GM12864 (cell line): Measurements from ENCODE around the gene RAP1GAP2.

Experiments used
- DNase-seq: peaks from one replicate; pipeline ENCODE4 v3.0.0-alpha.2; 2011; ENCODE audit warnings: low read depth
- H3K4me3 ChIP-seq: 2 replicates; pipeline ENCODE4 v1.5.1; 2011; ENCODE audit warnings: mild to moderate bottlenecking, low read depth, low read length, control low read depth
- CTCF ChIP-seq: IDR thresholded peaks from 2 replicates; pipeline ENCODE4 v1.5.1; 2011; ENCODE audit warnings: low read depth, mild to moderate bottlenecking, moderate library complexity, low read length, control low read depth, inconsistent platforms; ENCODE audit errors: missing control alignments

Gene RAP1GAP2

GRCh38 chr17:2825253-2825970 lies 29.2 kb downstream of the RAP1GAP2 start:
- no peak for DNase-seq
- no peak for TF ChIP-seq CTCF

GRCh38 chr17:2828397-2829038 lies 32.3 kb downstream of the RAP1GAP2 start:
- no peak overlapping the region for H3K4me3 ChIP-seq
- peak; percentile 92 for TF ChIP-seq CTCF
- no peak for DNase-seq

More at GRCh38 chr17:2825253-2825970, 29.2 kb downstream of the RAP1GAP2 start:
- no peak overlapping the region for H3K4me3 ChIP-seq

GRCh38 chr17:2830678-2831077 lies 34.4 kb downstream of the RAP1GAP2 start:
- no peak for TF ChIP-seq CTCF
- H3K4me3 ChIP-seq: no peak overlapping the region

GRCh38 chr17:2835780-2836179 lies 39.5 kb downstream of the RAP1GAP2 start:
- H3K4me3 ChIP-seq: no peak overlapping the region
- TF ChIP-seq CTCF: no peak
- no peak for DNase-seq

More at GRCh38 chr17:2830678-2831077, 34.4 kb downstream of the RAP1GAP2 start:
- no peak for DNase-seq

- peak; percentile 55 for TF ChIP-seq CTCF
- no peak for DNase-seq
- H3K4me3 ChIP-seq: no peak overlapping the region
Measured at GRCh38 chr17:2837147-2837561, 40.9 kb downstream of the RAP1GAP2 start.

- no peak overlapping the region for H3K4me3 ChIP-seq
- no peak for DNase-seq
- TF ChIP-seq CTCF: no peak
Measured at GRCh38 chr17:2841606-2842005, 45.4 kb downstream of the RAP1GAP2 start.
